NCI-H1417 treated with DMSO at 0.1 percent for 48 hours (cell line): ENCODE data around the gene DNAH3.
"Not testable (repeated sequence)": the region's sequence is repeated elsewhere in the genome, so short reads cannot be mapped to it uniquely, and the experiment has no call there.

ENCODE experiments used
- DNase-seq: peaks from one replicate; lab custom pipeline; 2025; lab: John Stamatoyannopoulos, UW

DNAH3 gene

DNA sequence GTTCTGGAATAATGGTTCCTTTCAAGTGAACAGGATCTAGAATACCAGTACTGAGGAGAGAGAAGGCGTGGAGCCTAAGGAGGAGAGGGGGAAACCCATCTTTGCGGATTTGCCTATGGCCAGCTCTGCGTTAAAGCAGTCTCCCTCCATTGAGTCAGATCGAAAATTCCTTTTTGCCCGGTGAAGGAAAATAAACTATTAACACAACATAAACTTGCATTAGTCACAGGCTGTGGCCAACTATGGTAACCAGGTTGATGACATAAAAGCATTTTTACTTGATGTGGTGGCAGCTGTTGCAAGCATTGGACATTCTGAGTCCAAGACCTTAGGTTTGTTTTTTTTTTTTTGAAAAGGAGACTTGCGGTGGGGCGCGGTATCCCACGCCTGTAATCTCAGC, 16.7 kb upstream of the DNAH3 start:
- no peak for DNase-seq

- DNase-seq, result no peak
Observed at GRCh38 chr16:21166561-21166961, 15.9 kb upstream of the DNAH3 start.

- no peak for DNase-seq
Observed at GRCh38 chr16:21164521-21165168, 14.0 kb upstream of the DNAH3 start.

- no peak for DNase-seq
Observed at GRCh38 chr16:21163576-21163975, 12.9 kb upstream of the DNAH3 start.

- DNase-seq, result no peak
Observed at GRCh38 chr16:21162661-21163151, 12.1 kb upstream of the DNAH3 start.

GRCh38 chr16:21161211-21161610, 10.6 kb upstream of the DNAH3 start:
- DNase-seq, result no peak

DNA sequence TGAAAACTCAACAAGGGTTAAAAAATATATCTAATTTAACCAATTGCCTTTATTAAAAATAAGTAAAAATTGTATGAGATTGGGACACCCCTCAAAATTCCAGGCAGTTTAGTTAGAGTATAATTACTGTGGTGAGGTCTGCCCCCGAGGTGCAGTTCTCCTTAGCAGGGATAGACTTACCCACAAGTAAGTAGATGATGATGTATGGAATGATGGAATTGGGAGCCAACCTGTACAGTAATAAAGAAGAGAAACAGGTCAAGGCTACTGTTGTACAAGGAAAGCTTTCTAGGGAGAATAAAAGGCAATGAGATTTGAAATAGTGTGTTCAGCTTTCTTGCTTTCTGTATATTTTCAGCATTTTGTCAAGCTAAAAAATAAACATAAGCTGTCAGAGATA, 9.6 kb upstream of the DNAH3 start:
- no peak for DNase-seq

- DNase-seq, result no peak
Observed at GRCh38 chr16:21159281-21159951, 8.8 kb upstream of the DNAH3 start.

DNA sequence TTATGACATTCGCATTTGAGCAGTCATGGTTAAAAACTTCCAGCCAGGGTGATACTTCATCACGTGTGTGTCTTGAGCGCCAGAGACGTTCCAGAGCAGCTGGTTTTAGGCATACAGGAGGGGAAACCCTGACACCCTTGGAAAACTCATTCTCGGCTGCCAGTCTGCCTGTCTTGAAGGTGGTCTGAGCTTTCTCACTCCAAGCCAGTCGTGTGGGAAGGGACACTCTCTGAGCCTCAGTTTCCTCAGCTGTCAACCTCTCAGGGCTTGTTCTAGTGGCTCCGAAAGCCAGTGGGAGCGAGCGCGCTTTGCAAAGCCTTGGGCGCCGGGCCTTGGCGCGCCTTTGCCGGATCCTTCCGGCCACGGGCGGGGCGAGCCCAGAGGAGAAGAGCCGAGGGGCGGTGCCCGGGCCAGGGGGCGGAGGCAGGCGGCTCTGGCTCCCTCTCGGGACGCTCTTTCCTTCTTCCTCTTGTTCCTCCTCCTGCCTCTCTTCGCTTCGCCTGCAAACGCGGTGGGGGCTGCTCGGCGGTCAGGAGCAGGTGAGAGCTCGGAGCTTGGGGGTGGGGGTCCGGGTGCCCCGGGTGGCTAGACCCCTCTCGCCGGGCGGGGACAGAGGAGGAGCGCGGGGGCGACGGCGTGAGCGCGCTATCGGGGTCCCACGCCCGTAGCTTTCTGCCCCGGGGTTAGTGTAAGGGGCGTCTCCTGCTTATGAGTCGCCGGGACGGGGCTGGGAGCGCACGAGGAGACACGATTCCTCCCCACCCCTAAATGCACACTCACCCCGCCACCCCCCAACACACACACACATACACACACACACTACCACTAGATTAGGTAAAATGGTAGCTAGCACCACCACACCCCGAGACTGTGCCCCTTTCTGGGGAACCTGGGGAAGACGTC, 7.8 kb upstream of the DNAH3 start, which contains the start of gene LDAF1:
TSS of gene LDAF1 (plus strand) at position 467 of the 903 bp plus-strand sequence. CDS start 2,509 bp downstream, outside the sequence.
- no peak for DNase-seq

DNA sequence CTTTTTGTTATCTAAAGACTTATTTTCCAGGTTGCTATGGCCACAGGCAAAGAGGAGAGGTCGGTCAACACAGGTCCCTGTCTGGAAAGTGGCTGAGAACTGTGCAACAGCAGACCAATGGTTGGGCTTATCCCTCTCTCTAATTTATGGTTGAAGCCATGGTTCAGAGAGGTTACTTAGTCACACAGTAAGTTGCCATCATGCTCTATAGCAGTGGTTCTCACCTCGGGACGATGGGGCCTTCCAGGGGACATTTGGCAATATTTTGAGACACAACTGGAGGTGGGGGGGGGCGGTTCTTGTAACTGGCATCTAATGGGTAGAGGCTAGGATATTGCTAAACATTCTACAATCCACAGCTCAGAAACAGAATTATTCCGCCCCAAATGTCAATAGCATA, 7.0 kb upstream of the DNAH3 start:
- no peak for DNase-seq

GRCh38 chr16:21156767-21157467, 6.3 kb upstream of the DNAH3 start:
- peak; percentile 10 for DNase-seq

GRCh38 chr16:21156011-21156410, 5.4 kb upstream of the DNAH3 start:
- not testable (repeated sequence) for DNase-seq

DNA sequence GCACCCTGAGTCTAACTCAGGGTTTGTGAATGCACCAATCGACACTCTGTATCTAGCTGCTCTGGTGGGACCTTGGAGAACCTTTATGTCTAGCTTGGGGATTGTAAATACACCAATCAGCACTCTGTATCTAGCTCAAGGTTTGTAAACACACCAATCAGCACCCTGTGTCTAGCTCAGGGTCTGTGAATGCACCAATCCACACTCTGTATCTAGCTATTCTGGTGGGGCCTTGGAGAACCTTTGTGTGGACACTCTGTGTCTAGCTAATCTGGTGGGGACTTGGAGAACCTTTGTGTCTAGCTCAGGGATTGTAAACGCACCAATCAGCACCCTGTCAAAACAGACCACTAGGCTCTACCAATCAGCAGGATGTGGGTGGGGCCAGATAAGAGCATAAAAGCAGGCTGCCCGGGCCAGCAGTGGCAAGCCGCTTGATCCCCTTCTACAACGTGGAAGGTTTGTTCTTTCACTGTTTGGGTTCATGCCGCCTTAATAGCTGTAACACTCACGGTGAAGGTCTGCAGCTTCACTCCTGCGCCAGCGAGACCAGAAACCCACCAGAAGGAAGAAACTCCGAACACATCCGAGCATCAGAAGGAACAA, 2.6 kb upstream of the DNAH3 start:
- not testable (repeated sequence) for DNase-seq

DNA sequence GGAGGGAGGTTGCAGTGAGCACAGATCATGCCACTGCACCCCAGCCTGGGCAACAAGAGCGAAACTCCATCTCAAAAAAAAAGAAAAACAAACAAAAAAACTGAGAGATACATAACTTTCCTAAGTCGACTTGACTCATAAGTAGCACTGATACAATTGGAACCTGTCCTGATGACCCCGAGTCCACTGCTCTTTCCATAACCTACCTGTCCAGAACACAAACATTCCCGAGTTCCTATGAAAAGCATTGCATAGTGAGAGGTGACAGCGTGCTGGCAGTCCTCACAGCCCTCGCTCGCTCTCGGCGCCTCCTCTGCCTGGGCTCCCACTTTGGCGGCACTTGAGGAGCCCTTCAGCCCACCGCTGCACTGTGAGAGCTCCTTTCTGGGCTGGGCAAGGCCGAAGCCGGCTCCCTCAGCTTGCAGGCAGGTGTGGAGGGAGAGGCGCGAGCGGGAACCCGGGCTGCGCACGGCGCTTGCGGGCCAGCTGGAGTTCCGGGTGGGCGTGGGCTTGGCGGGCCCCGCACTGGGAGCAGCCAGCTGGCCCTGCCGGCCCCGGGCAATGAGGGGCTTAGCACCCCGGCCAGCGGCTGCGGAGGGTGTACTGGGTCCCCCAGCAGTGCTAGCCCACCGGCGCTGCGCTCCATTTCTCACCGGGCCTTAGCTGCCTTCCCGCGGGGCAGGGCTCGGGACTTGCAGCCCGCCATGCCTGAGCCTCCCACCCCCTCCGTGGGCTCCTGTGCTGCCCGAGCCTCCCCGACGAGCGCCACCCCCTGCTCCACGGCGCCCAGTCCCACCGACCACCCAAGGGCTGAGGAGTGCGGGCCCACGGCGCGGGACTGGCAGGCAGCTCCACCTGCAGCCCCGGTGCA, 1.7 kb upstream of the DNAH3 start:
- not testable (repeated sequence) for DNase-seq

GRCh38 chr16:21145738-21146137, 4.9 kb downstream of the DNAH3 start:
- DNase-seq, result no peak

DNA sequence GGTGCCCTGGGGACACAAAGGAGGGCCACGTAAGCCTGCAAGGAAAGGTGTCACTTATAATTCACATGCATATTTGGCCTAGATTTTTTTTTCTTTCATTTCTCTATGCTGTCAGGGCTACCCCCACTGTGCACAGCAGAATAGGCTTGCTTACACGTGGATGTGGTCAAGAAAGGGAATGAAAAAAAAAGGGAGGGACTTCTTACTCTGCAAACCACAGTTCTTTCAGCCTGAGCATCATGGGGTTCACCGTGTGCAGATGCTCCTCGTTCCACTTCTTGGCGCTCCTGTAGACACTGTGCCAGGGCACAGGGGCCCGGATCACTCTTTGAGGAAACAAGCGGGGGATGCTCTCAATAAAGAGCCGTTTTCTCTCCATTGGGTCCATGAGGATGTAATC, 16.6 kb downstream of the DNAH3 start:
- no peak for DNase-seq

- no peak for DNase-seq
Observed at GRCh38 chr16:21130811-21131210, 19.8 kb downstream of the DNAH3 start.

DNA sequence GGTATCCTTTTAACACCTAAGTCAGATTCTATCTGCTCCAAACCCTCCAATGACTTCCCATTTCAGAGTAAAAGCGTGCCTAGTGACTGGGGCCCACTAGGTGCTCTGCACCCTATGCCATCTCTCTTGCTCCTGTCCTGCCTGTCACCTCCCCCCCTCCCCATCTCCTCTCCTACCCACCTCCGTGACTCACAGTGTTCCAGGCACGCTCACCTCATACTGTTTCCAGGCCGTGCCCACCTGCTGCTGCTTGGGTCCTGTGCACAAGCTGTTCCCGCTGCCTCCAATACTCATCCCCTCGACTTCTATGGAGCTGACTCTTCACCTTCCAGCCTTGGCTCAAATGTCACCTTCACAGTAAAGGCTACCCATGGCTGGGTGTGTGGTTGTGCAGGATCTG, 21.7 kb downstream of the DNAH3 start:
- no peak for DNase-seq

GRCh38 chr16:21126518-21126917, 24.1 kb downstream of the DNAH3 start:
- DNase-seq, result no peak

DNA sequence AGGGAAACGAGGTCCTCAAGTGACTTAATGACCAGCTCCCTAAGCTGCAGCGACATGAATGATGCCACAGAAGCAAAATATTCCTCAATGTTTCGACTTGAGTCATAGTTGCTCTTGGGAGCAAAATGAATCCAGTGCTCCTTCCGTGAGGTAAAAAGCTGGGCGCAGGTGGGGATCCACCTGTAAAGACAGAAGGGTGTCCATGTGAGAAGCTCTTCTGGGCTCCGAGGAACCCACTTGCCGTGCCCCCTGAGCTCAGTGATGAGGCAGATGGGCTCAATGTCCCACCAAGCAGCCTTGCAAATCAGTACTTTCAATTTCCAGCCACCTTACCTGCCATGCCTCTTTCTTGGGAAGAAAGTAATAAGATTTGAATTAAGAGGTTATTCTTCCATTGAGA, 25.5 kb downstream of the DNAH3 start:
- DNase-seq, result no peak
